Upper lobe of right lung (tissue), 1 donor: ENCODE measurements around the gene HDAC4. TPM values are rescaled to one million over a fixed set of nuclear protein-coding genes. Genes with fewer than 3 reads are reported as not detected.

ENCODE experiments used
- ATAC-seq: fragments of 200-7000 bp; cut with Tn5 transposase; one replicate; pipeline ENCODE4 v1.9.1; 2020; ENCODE audit warnings: mild to moderate bottlenecking, moderate library complexity
- DNase-seq: peaks from one replicate; pipeline ENCODE4 v3.0.0-alpha.2; 2020
- H3K27ac ChIP-seq: fragments of 200-600 bp; one replicate; pipeline ENCODE4 v1.8.0; 2022
- H3K27me3 ChIP-seq: fragments of 200-600 bp; one replicate; pipeline ENCODE4 v1.8.0; 2022; ENCODE audit warnings: mild to moderate bottlenecking
- H3K36me3 ChIP-seq: fragments of 200-600 bp; one replicate; pipeline ENCODE4 v1.8.0; 2022
- H3K4me1 ChIP-seq: fragments of 200-600 bp; one replicate; pipeline ENCODE4 v1.8.0; 2022
- H3K4me3 ChIP-seq: fragments of 200-600 bp; one replicate; pipeline ENCODE4 v1.8.0; 2022; ENCODE audit warnings: mild to moderate bottlenecking
- H3K9me3 ChIP-seq: fragments of 200-600 bp; one replicate; pipeline ENCODE4 v1.8.0; 2022
- CTCF ChIP-seq: fragments of 200-600 bp; IDR thresholded peaks from one replicate; pipeline ENCODE4 v1.8.0; 2022; ENCODE audit warnings: antibody characterized with exemption
- intact Hi-C: fragments of 100-400 bp; cut with DNase I; formaldehyde crosslinking; loops from one replicate; pipeline ENCODE4 v1.11.0; 2022
- total RNA-seq: library from RNA; stranded (reverse); fragmentation: NEBNext Ultra II Directional; extraction: Animal tissue kit (Norgen Biotek cat#: 25700); gene quantifications from one replicate; pipeline ENCODE4 v1.2.1, GENCODE V29; 2021
- donor health status: DM: no; HTN: yes; CAD: no; lungs with severe emphysema.

HDAC4 gene
- total RNA-seq, 1 donor from 2014 or later: 44.1 TPM

DNA sequence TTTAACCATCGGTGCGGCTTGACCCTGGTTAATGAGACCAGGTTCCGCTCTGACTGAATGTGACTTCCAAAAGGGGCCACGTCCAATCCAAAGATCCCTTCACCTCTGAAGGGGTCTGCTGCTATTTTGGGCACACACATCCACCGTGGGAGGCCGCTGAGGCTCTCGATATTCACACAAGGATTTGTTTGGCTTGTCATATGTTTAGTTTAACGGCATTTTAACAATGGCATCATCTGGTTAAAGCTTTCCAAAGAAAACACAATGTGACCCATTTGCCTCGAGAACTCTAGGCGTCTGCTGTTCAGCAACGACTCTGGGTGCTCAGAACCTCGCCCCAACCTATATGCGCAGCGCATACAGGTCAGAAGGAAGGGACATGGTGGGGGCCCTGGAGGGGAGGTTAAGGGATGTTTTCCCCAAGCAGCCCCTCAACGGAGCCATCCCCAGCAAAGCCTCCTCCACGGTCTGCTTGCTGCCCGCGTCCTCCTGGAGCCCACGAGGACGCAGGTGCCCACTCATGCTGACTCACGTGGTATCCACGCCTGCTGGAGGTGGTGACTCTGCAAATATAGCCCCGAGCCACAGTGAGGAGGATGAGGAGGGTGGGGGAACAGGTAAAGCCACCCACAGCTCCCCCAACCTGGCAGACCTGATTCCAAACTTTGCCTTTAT is 260.3 kb downstream of the HDAC4 start:
- H3K9me3 ChIP-seq: no peaks in the 10 kb centered on the region
- H3K27me3 ChIP-seq: no peaks in the 10 kb centered on the region
- no peaks in the 10 kb centered on the region for H3K4me1 ChIP-seq
- DNase-seq: no peak
- TF ChIP-seq CTCF: no peak
- no peak for ATAC-seq
- H3K4me3 ChIP-seq: no peak overlapping the region
- H3K27ac ChIP-seq: no peak overlapping the region
- H3K36me3 ChIP-seq: peaks cover 43% of the 10 kb centered on the region
- intact Hi-C loops: no loop called here

DNA sequence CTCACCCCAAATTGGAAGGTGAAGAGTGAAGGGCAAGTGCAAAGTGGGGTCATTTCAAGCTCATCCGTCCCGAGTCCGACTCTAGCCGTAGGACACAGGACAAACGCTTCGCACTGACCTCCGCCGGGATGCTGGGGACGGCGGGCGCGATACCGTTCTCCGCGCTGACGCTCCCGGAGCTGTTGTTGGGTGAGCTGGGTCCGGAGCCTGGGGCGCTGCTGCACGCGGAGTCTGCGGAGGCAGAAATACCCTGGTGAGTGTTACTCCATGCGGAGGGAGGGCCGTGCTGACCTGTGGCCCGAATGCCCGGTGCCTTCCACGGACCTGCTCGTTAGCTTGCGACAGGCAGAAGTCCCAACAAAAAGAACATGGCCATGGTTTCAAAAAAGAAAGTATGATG is 261.3 kb downstream of the HDAC4 start:
- H3K27me3 ChIP-seq: no peaks in the 10 kb centered on the region
- no peaks in the 10 kb centered on the region for H3K4me1 ChIP-seq
- ATAC-seq (no peak), DNase-seq (no peak)
- H3K4me3 ChIP-seq: no peak overlapping the region
- H3K27ac ChIP-seq: no peak overlapping the region
- TF ChIP-seq CTCF: no peak
- intact Hi-C loops: no loop called here
- peaks cover 52% of the 10 kb centered on the region for H3K36me3 ChIP-seq
- H3K9me3 ChIP-seq: no peaks in the 10 kb centered on the region

DNA sequence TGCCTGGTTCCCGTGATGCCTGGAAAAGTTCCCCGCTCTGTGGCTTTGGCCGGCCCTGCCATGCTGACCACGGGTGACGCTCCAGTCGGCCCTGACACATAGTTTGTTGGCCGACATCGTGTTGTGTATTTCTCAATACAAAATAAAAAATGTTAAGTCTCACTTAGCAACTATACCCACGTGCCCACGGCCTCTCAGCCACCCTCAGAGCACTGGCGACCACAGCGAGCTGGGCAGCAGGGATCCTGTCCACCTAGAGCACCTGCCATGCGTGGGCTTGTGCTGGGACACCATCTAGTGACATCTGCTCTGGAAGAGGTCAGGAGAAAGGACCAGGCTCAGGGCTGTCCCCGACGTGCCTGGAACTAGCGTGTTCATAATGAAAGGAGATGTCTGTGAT is 261.7 kb downstream of the HDAC4 start:
- no peak overlapping the region for H3K4me3 ChIP-seq
- peaks cover 56% of the 10 kb centered on the region for H3K36me3 ChIP-seq
- H3K27me3 ChIP-seq: no peaks in the 10 kb centered on the region
- no peak overlapping the region for H3K27ac ChIP-seq
- no peaks in the 10 kb centered on the region for H3K4me1 ChIP-seq
- intact Hi-C loops: no loop called here
- ATAC-seq (no peak), DNase-seq (no peak)
- H3K9me3 ChIP-seq: no peaks in the 10 kb centered on the region
- no peak for TF ChIP-seq CTCF

DNA sequence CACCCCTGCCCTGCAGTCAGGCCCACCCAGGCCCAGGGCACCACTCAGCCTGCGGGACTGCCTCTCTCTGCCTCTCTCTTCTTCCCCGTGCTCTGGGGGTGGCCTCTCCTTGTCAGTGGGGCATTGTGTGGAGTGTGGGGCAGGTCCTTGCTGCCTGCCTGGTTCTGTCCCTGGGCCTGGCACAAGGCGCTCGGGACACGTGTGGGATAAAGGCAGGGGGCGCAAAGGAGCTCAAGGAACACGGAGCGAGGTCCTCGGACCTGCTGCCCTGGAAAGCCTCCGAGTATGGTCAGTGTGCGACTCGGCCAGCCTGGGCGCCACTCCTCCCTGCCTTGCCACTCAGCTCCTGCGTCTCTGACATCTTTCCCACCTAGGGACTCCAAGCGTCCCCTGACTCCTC is 262.2 kb downstream of the HDAC4 start:
- TF ChIP-seq CTCF: no peak
- H3K4me3 ChIP-seq: no peak overlapping the region
- no peaks in the 10 kb centered on the region for H3K27me3 ChIP-seq
- DNase-seq (no peak), ATAC-seq (no peak)
- H3K36me3 ChIP-seq: peaks cover 61% of the 10 kb centered on the region
- no peak overlapping the region for H3K27ac ChIP-seq
- H3K4me1 ChIP-seq: no peaks in the 10 kb centered on the region
- no peaks in the 10 kb centered on the region for H3K9me3 ChIP-seq
- intact Hi-C loops: no loop called here

DNA sequence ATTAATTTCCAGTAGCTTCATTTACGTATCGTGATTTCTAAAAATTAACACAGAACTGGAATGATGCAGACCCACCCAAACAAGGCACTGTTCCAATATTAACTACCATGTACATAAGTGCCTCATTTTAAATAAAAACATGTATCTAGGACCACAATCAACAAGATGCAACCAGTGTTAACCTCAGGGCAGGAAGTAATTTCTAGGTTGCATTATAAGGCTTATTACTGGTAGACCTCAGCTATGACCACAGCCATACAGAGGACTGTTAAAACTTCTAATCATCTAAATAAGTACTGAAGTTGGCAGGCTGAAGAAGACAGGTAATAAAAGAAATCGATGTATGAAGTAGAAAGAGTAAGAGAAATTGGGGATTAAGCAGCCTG is 262.9 kb downstream of the HDAC4 start:
- intact Hi-C loops: no loop called here
- Histone ChIP-seq H3K4me3 (no peak overlapping the region), H3K27me3 (no peaks in the 10 kb centered on the region), H3K9me3 (no peaks in the 10 kb centered on the region), H3K4me1 (no peaks in the 10 kb centered on the region), H3K27ac (no peak overlapping the region), H3K36me3 (peaks cover 61% of the 10 kb centered on the region)
- ATAC-seq (no peak), DNase-seq (no peak)
- TF ChIP-seq CTCF: no peak
